ENCODE results near the gene MIF4GD.
"Not testable (repeated sequence)": the region's sequence is repeated elsewhere in the genome, so short reads cannot be mapped to it uniquely, and the experiment has no call there.

Gene MIF4GD

GRCh38 chr17:75270966-75271232 lies at the start of gene MIF4GD:
TSS of gene MIF4GD (minus strand) at chr17:75271231. CDS start at chr17:75270195, 1,036 bp downstream.
- DNase-seq: no peak

GRCh38 chr17:75319904-75320691 lies 49.1 kb upstream of the MIF4GD start:
- DNase-seq: no peak

DNA sequence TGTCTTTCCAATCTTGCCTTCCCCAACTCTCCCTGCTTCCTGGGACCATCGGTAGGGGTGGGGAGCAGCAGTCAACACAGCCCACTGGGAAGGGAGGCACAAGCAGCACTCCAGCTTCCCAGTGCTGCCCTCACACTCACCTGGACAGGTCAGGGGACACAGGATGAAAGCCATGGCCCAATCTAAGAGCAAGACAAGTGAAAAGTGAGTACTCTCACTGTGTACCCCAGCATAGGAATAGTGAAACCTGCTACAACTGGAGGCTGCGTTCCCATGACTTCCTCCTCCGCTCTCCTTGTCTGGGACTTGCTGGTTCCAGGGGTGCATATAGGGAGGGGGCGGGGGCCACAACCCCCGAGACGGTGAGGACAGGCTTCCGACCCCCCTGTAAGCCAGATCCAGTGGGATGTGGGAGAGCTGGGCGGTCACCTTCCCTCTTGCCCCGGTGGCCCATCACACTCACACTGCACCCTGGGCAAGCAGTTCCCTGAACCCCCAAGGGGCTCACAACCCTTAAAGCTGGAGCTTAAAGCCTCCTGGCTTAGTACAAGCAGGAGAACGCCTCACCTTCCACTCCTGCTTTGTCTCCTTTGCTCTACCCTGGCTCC lies 47.7 kb upstream of the MIF4GD start:
- no peak for DNase-seq

GRCh38 chr17:75318211-75318610 lies 47.2 kb upstream of the MIF4GD start:
- no peak for DNase-seq

GRCh38 chr17:75317671-75318070 lies 46.6 kb upstream of the MIF4GD start:
- DNase-seq: no peak

DNA sequence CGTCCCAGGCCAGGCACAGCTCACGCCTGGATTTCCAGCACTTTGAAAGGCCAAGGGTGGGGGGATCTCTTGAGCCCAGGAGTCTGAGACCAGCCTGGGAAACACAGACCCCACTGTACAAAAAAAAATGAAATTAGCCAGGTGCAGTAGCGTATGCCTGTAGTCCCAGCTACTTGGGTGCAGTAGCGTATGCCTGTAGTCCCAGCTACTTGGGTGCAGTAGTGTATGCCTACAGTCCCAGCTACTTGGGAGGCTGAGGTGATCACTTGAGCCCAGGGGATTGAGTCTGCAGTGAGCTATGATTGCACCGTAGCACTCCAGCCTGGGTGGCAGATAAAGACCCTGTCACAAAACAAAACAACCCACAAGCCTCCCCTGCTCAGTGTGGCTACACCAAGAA lies 45.2 kb upstream of the MIF4GD start:
- DNase-seq: no peak

DNA sequence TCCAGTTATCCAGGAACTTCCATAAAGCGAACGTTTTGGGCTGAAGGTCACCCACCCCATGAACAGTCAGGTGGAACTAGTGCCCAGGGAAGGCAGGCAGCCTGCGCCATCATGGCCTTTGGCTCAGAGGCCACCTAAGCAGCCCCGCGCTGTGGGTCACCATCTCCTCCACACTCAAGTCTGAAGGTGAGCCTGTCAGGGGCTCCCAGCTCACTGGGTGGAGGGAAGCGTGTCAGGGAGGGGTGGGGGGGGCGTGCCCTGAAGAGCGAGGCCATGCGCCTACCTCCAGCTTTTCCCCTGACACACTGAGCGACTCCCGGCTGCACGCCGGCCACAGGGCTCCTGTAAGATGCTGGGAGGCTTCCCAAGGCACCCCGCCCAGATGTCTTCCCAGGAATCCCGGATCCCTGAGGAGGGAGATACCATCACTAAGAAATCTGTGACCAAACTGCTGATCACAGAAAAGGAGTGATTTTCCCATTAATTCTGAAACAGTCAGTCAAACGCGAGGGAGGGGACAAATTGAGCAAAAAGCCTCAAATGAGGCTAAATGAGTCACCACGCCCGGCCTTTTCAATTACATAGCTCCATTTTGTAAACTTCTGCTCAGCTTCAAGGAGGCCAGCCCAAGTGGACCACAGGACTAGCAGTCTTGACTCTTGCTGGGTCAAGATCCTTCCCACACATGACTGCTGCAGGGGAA lies 44.7 kb upstream of the MIF4GD start:
- no peak for DNase-seq

GRCh38 chr17:75313941-75314551 lies 43.0 kb upstream of the MIF4GD start:
- no peak for DNase-seq

DNA sequence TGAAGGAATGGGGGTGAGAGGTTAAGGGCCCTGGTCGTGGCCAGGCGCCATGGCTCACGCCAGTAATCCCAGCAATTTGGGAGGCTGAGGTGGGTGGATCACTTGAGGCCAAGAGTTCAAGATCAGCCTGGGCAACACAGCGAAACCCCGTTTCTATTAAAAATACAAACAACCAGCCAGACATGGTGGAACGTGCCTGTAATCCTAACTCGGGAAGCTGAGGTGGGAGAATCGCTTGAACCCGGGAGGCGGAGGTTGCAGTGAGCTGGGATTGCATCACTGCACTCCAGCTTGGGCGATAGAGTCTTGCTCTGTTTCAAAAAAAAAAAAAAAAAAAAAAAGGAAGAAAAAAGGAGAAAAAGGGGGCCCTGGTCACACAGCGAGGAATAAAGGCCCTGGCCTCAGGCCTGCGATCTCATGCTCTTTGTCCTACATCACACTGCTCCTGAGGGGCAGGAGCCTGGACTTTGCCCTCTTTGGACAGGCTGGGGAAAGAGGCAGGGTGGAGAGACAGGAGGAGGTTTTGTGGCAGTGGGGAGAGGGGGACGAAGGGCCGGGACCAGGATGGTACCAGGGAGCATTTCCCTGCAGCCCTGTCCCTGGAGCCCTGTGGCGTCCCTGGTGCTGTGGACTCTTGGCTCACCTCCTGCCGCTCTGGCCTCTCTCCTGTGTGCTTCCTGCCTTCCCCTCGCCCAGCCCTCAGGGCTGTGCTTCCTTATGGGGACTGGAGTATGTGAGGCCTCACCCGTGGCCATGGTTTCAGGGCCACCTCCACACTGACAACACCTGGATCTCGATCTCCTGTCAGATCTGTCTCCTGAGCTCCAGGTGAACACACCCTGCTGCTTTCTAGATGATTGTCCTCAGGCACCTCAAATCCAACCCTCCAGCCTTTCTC lies 38.0 kb upstream of the MIF4GD start:
- DNase-seq: no peak

GRCh38 chr17:75307957-75308731 lies 37.1 kb upstream of the MIF4GD start:
- DNase-seq: no peak

DNA sequence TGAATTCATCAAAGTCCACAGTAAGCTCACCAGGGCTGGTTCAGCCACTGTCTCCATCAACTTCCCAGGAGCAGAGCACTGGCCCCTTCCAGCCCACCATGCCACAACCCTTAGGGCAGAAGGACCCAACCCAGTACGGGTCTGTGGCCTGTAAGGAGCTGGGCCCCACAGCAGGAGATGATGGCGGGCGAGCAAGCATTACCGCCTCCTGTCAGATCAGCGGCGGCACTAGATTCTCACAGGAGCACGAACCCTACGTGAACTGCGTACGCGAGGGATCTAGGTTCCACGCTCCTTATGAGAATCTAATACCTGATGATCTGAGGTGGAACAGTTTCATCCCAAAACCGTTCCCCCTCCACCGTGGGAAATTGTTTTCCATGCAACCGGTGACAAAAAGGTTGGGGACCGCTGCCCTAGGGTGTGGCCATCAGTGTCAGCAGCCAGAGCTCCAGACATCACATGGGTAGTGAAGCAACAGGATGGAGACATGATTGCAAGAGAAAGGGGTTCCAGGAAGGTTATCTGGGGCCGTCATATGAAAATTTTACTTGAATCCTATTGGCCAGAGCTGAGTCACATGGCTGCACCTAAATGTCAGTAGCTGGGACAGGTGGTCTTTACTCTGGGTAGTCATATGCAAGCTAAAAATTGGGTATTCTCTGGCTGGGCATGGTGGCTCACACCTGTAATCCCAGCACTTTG lies 30.6 kb upstream of the MIF4GD start:
- no peak for DNase-seq

- DNase-seq: no peak
Measured at GRCh38 chr17:75301049-75301448, 30.0 kb upstream of the MIF4GD start.

- no peak for DNase-seq
Measured at GRCh38 chr17:75300280-75300679, 29.2 kb upstream of the MIF4GD start.

GRCh38 chr17:75295201-75296158 lies 24.4 kb upstream of the MIF4GD start:
- no peak for DNase-seq

DNA sequence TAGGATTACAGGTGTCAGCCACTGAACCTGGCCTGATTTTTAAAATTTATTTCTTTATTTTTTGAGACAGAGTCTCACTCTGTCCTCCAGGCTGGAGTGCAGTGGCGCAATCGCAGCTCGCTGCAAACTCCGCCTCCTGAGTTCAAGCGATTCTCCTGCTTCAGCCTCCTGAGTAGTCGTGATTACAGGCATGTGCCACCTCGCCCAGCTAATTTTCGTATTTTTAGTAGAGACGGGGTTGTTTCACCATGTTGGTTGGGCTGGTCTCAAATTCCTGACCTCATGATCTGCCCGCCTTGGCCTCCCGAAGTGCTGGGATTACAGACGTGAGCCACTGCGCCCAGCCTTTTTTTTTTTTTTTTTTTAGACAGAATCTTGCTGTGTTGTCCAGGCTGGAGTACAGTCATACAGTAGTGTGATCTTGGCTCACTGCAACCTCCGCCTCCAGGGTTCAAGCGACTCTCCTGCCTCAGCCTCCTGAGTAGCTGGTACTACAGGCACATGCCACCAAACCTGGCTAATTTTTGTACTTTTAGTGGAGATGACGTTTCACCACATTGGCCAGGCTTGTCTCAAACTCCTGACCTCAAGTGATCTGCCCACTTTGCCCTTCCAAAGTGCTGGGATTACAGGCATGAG lies 21.9 kb upstream of the MIF4GD start:
- not testable (repeated sequence) for DNase-seq

GRCh38 chr17:75289832-75290337 lies 18.9 kb upstream of the MIF4GD start:
- DNase-seq: peak; percentile 49

GRCh38 chr17:75289115-75289831 lies 18.2 kb upstream of the MIF4GD start, which contains the start of gene SLC25A19:
TSS of gene SLC25A19 (minus strand) at chr17:75289433. CDS start at chr17:75286764, 2,669 bp downstream.
- peak; percentile 100 for DNase-seq

- DNase-seq: peak; percentile 75
Measured at GRCh38 chr17:75288770-75289114, 17.7 kb upstream of the MIF4GD start.

- DNase-seq: no peak
Measured at GRCh38 chr17:75288359-75288758, 17.3 kb upstream of the MIF4GD start.
